HCT116 (cell line): ENCODE results near the gene STMP1. TPM values are rescaled to one million over a fixed set of nuclear protein-coding genes. Genes with fewer than 3 reads are reported as not detected.

ENCODE experiments used
- ATAC-seq: fragments of 200-7000 bp; cut with Tn5 transposase; 2 replicates; pipeline ENCODE4 v1.9.1; 2020; ENCODE audit warnings: mild to moderate bottlenecking, moderate library complexity
- BruUV-seq: library from RNA; stranded (reverse); fragments of 400-500 nt; replicated peaks from 2 replicates; lab custom pipeline; 2021; lab: Mats Ljungman, UMichigan
- CTCF ChIA-PET: fragments of 300-600 bp; sonication (Branson Sonifier 250); formaldehyde crosslinking; loops from one replicate; lab custom pipeline; 2021; ENCODE audit warnings: antibody characterized with exemption; lab: Charles Lee
- POLR2A ChIA-PET: fragments of 300-600, 350-600 bp; sonication (Branson Sonifier 250); formaldehyde crosslinking; loops from one replicate; lab custom pipeline; 2021; ENCODE audit warnings: antibody characterized with exemption; lab: Charles Lee
- RAD21 ChIA-PET, 2 experiments: fragments of 300-600 bp; sonication (Branson Sonifier 250); formaldehyde crosslinking; loops; one replicate each; lab custom pipeline; 2023; ENCODE audit warnings: low total read pairs in 2 of 2; ENCODE audit not compliant: uncharacterized antibody in 2 of 2, unreplicated experiment in 2 of 2, low non-redundant PET in 1 of 2; lab: Charles Lee
- DNase-seq: peaks from one replicate; pipeline ENCODE4 v3.0.0-alpha.2; 2010; ENCODE audit warnings: low read depth, low spot score
- H2AFZ ChIP-seq: fragments of 200-600 bp; shearing (Covaris generic), sonication (generic); 2 replicates; pipeline ENCODE4 v1.6.1; 2017; ENCODE audit warnings: low read depth, mixed run types, mixed read lengths, antibody characterized with exemption, low read length; ENCODE audit not compliant: poor library complexity, severe bottlenecking
- H3K27ac ChIP-seq: 2 replicates; pipeline ENCODE4 v1.5.1; 2012; ENCODE audit warnings: low read depth, low read length
- H3K27me3 ChIP-seq: fragments of 200-600 bp; sonication (generic); 2 replicates; pipeline ENCODE4 v1.6.1; 2016; ENCODE audit warnings: mixed run types, low read length, mixed read lengths; ENCODE audit not compliant: insufficient read depth
- H3K36me3 ChIP-seq, 2 experiments: fragments of 200-500 bp in 1 of 2; fragments of 200-600 bp in 1 of 2; sonication (Bioruptor generic) in 1 of 2; sonication (generic) in 1 of 2; 2 replicates each; pipeline versions ENCODE4 v1.5.1 to v1.6.1; 2014 to 2016; ENCODE audit warnings: low read length in 2 of 2, inconsistent platforms in 1 of 2, mixed read lengths in 1 of 2, mixed run types in 1 of 2; ENCODE audit not compliant: insufficient read depth in 2 of 2, control insufficient read depth in 1 of 2
- H3K4me1 ChIP-seq, 2 experiments: fragments of 200-600 bp in 1 of 2; sonication (generic) in 1 of 2; 2 replicates each; pipeline versions ENCODE4 v1.5.1 to v1.6.1; 2012 to 2017; ENCODE audit warnings: low read length in 2 of 2, inconsistent platforms in 1 of 2, mild to moderate bottlenecking in 1 of 2, mixed read lengths in 1 of 2, mixed run types in 1 of 2, moderate library complexity in 1 of 2; ENCODE audit not compliant: insufficient read depth in 2 of 2, control insufficient read depth in 1 of 2
- H3K4me2 ChIP-seq: fragments of 200-600 bp; sonication (generic); 2 replicates; pipeline ENCODE4 v1.6.1; 2017; ENCODE audit warnings: mixed run types, low read length, mixed read lengths
- H3K4me3 ChIP-seq, 2 experiments: fragments of 200-600 bp in 1 of 2; sonication (generic) in 1 of 2; replicated peaks in 1 of 2; 2 replicates each; pipeline ENCODE4 v1.5.1; 2011 to 2016; ENCODE audit warnings: low read length in 2 of 2, control low read depth in 1 of 2, low read depth in 1 of 2, mild to moderate bottlenecking in 1 of 2, mixed read lengths in 1 of 2, mixed run types in 1 of 2
- H3K79me2 ChIP-seq: fragments of 200-600 bp; sonication (generic); 2 replicates; pipeline ENCODE4 v1.6.1; 2017; ENCODE audit warnings: mild to moderate bottlenecking, mixed run types, low read length, moderate library complexity, mixed read lengths; ENCODE audit not compliant: insufficient read depth
- H3K9ac ChIP-seq: fragments of 200-600 bp; sonication (generic); 2 replicates; pipeline ENCODE4 v1.6.1; 2016; ENCODE audit warnings: low read length, mixed read lengths
- H3K9me2 ChIP-seq: fragments of 200-600 bp; sonication (generic), shearing (Covaris generic); 2 replicates; pipeline ENCODE4 v1.6.1; 2017; ENCODE audit warnings: mixed run types, mild to moderate bottlenecking, moderate library complexity; ENCODE audit not compliant: insufficient read depth
- H3K9me3 ChIP-seq, 2 experiments: fragments of 200-500 bp in 1 of 2; fragments of 200-600 bp in 1 of 2; sonication (Bioruptor generic) in 1 of 2; sonication (generic) in 1 of 2; 2 replicates each; pipeline ENCODE4 v1.6.1; 2014 to 2017; ENCODE audit warnings: low read length in 2 of 2, mixed read lengths in 2 of 2, inconsistent platforms in 1 of 2, low read depth in 1 of 2, mild to moderate bottlenecking in 1 of 2, mixed run types in 1 of 2, moderate library complexity in 1 of 2; ENCODE audit not compliant: control insufficient read depth in 1 of 2, insufficient read depth in 1 of 2
- H4K20me1 ChIP-seq: fragments of 200-600 bp; sonication (generic), shearing (Covaris generic); 2 replicates; pipeline ENCODE4 v1.6.1; 2017; ENCODE audit warnings: mixed run types, mild to moderate bottlenecking, moderate library complexity; ENCODE audit not compliant: insufficient read depth
- CBX3 ChIP-seq: IDR thresholded peaks from 2 replicates; pipeline ENCODE4 v1.6.1; 2012; ENCODE audit warnings: low read depth
- EGR1 ChIP-seq: IDR thresholded peaks from 2 replicates; pipeline ENCODE4 v1.6.1; 2012; ENCODE audit warnings: low read depth
- ELF1 ChIP-seq: IDR thresholded peaks from 2 replicates; pipeline ENCODE4 v1.6.1; 2012; ENCODE audit warnings: low read depth, borderline replicate concordance
- EZH2 ChIP-seq: fragments of 200-600 bp; sonication (generic); IDR thresholded peaks from 2 replicates; pipeline ENCODE4 v1.6.1; 2017; ENCODE audit warnings: antibody characterized with exemption, mixed run types
- JUND ChIP-seq: IDR thresholded peaks from 2 replicates; pipeline ENCODE4 v1.6.1; 2012
- POLR2AphosphoS5 ChIP-seq: IDR thresholded peaks from 2 replicates; pipeline ENCODE4 v1.6.1; 2011; ENCODE audit warnings: mild to moderate bottlenecking, low read depth, low read length, moderate library complexity
- SP1 ChIP-seq: IDR thresholded peaks from 2 replicates; pipeline ENCODE4 v1.6.1; 2012; ENCODE audit warnings: low read depth
- SRF ChIP-seq: IDR thresholded peaks from 2 replicates; pipeline ENCODE4 v1.6.1; 2012; ENCODE audit warnings: low read depth
- TCF7L2 ChIP-seq: IDR thresholded peaks from 2 replicates; pipeline ENCODE4 v1.7.0; 2011; ENCODE audit warnings: borderline replicate concordance, inconsistent platforms; ENCODE audit not compliant: insufficient read depth, insufficient read length; ENCODE audit errors: extremely low read depth
- ZBTB33 ChIP-seq: IDR thresholded peaks from 2 replicates; pipeline ENCODE4 v1.6.1; 2011; ENCODE audit warnings: mild to moderate bottlenecking, low read length, moderate library complexity; ENCODE audit not compliant: insufficient replicate concordance; ENCODE audit errors: extremely low read depth
- ZFX ChIP-seq: fragments of 450-650 bp; IDR thresholded peaks from 2 replicates; pipeline ENCODE4 v1.6.1; 2017
- intact Hi-C: fragments of 100-400 bp; cut with micrococcal nuclease; formaldehyde crosslinking; loops from 2 replicates; pipeline ENCODE4 v1.10.0; 2022
- total RNA-seq: library from RNA; stranded (reverse); gene quantifications from one replicate; pipeline ENCODE4 v1.2.1, GENCODE V29; 2021; ENCODE audit not compliant: unreplicated experiment
- TF ChIP-seq, protein P1 (sequence below): IDR thresholded peaks from 2 replicates; pipeline ENCODE4 v1.6.1; 2012

STMP1 gene
- total RNA-seq, 1 experiment from 2014 or later: 32.8 TPM

GRCh38 chr7:135718219-135718618 is 55.9 kb downstream of the STMP1 start:
- RAD21 ChIA-PET: no interaction called here
- CTCF ChIA-PET: no interaction called here

More at GRCh38 chr7:135718219-135718618, 55.9 kb downstream of the STMP1 start:
- no TSS peak for BruUV-seq
- Histone ChIP-seq H3K9me2 (no peaks in the 10 kb centered on the region), H3K36me3 (no peaks in the 10 kb centered on the region), H3K27ac (no peak overlapping the region), H3K9me3 (no peaks in the 10 kb centered on the region), H3K4me1 (peaks cover 29 to 36% of the 10 kb centered on the region in 2 experiments), H3K27me3 (no peaks in the 10 kb centered on the region), H3K4me3 (no peak overlapping the region), H2AFZ (no peak overlapping the region), H3K9ac (no peak overlapping the region), H3K79me2 (no peaks in the 10 kb centered on the region), H4K20me1 (no peaks in the 10 kb centered on the region), H3K4me2 (no peak overlapping the region)
- DNase-seq (no peak), ATAC-seq (no peak)
- POLR2A ChIA-PET: no interaction called here
- intact Hi-C loops: no loop called here
- TF ChIP-seq ELF1: no peak
- no peak for TF ChIP-seq CBX3
- TF ChIP-seq JUND: no peak
- no peak for TF ChIP-seq SRF
- no peak for TF ChIP-seq TCF7L2
- TF ChIP-seq EZH2: no peak
- TF ChIP-seq, protein P1, sequence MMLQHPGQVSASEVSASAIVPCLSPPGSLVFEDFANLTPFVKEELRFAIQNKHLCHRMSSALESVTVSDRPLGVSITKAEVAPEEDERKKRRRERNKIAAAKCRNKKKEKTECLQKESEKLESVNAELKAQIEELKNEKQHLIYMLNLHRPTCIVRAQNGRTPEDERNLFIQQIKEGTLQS: no peak
- TF ChIP-seq POLR2AphosphoS5: no peak
- TF ChIP-seq ZBTB33: no peak
- no peak for TF ChIP-seq SP1
- TF ChIP-seq ZFX: no peak
- no peak for TF ChIP-seq EGR1
